RWPE2 (cell line): ENCODE data around the gene XCL1.

Experiments used
- ATAC-seq: fragments of 200-7000 bp; cut with Tn5 transposase; 3 replicates; pipeline ENCODE4 v1.9.1; 2021; ENCODE audit warnings: low read depth
- DNase-seq: peaks from one replicate; pipeline ENCODE4 v3.0.0-alpha.2; 2020; ENCODE audit warnings: low spot score
- H3K27ac ChIP-seq: fragments of 450-650 bp; 2 replicates; pipeline ENCODE4 v1.5.1; 2017; ENCODE audit warnings: mild to moderate bottlenecking; ENCODE audit not compliant: poor library complexity, severe bottlenecking
- H3K27me3 ChIP-seq: fragments of 250-450 bp; sonication (Bioruptor Pico); 2 replicates; pipeline ENCODE4 v1.5.1; 2021; ENCODE audit warnings: mild to moderate bottlenecking, moderate library complexity; ENCODE audit not compliant: insufficient read depth, poor library complexity, severe bottlenecking
- H3K36me3 ChIP-seq: fragments of 250-450 bp; sonication (Bioruptor Pico); 2 replicates; pipeline ENCODE4 v1.5.1; 2020; ENCODE audit warnings: low read depth, mild to moderate bottlenecking, moderate library complexity
- H3K4me1 ChIP-seq: fragments of 250-450 bp; sonication (Bioruptor Pico); 2 replicates; pipeline ENCODE4 v1.5.1; 2021; ENCODE audit warnings: mild to moderate bottlenecking, moderate library complexity; ENCODE audit not compliant: insufficient read depth, poor library complexity, severe bottlenecking
- H3K4me3 ChIP-seq: fragments of 250-450 bp; sonication (Bioruptor Pico); 2 replicates; pipeline ENCODE4 v1.5.1; 2021; ENCODE audit warnings: mild to moderate bottlenecking, moderate library complexity; ENCODE audit not compliant: severe bottlenecking
- H3K9me3 ChIP-seq: fragments of 250-450 bp; sonication (Bioruptor Pico); 2 replicates; pipeline ENCODE4 v1.5.1; 2021; ENCODE audit warnings: mild to moderate bottlenecking, moderate library complexity; ENCODE audit not compliant: severe bottlenecking
- TF ChIP-seq, protein P1 (sequence below): fragments of 450-650 bp; IDR thresholded peaks from one replicate; pipeline ENCODE4 v1.5.1; 2017; ENCODE audit warnings: mild to moderate bottlenecking, moderate library complexity; ENCODE audit not compliant: poor library complexity, severe bottlenecking

XCL1 gene

DNA sequence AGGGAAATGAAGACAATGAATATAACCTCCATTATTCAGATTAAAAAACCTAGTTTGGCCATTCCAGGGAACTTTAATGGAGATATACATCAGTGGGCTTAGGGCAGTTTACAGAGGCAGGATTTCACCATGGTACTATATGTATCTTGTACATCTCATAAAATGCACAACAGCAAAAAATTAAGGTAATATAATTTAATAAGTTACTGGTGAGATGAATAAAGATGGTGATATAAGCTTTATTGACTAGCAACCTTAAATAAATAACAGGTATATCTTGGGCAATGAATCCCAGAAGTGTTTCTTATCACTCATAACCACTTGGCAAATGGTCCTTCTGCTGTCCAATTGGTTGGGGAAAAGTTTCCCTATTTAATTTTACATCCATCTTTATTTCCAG lies 29.0 kb downstream of the XCL1 start:
- Histone ChIP-seq H3K36me3 (no peaks in the 10 kb centered on the region), H3K4me3 (no peak overlapping the region), H3K27ac (no peak overlapping the region), H3K4me1 (peaks cover 2% of the 10 kb centered on the region), H3K9me3 (no peaks in the 10 kb centered on the region), H3K27me3 (no peaks in the 10 kb centered on the region)
- DNase-seq: no peak
- ATAC-seq: no peak
- TF ChIP-seq, protein P1, sequence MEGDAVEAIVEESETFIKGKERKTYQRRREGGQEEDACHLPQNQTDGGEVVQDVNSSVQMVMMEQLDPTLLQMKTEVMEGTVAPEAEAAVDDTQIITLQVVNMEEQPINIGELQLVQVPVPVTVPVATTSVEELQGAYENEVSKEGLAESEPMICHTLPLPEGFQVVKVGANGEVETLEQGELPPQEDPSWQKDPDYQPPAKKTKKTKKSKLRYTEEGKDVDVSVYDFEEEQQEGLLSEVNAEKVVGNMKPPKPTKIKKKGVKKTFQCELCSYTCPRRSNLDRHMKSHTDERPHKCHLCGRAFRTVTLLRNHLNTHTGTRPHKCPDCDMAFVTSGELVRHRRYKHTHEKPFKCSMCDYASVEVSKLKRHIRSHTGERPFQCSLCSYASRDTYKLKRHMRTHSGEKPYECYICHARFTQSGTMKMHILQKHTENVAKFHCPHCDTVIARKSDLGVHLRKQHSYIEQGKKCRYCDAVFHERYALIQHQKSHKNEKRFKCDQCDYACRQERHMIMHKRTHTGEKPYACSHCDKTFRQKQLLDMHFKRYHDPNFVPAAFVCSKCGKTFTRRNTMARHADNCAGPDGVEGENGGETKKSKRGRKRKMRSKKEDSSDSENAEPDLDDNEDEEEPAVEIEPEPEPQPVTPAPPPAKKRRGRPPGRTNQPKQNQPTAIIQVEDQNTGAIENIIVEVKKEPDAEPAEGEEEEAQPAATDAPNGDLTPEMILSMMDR: no peak

DNA sequence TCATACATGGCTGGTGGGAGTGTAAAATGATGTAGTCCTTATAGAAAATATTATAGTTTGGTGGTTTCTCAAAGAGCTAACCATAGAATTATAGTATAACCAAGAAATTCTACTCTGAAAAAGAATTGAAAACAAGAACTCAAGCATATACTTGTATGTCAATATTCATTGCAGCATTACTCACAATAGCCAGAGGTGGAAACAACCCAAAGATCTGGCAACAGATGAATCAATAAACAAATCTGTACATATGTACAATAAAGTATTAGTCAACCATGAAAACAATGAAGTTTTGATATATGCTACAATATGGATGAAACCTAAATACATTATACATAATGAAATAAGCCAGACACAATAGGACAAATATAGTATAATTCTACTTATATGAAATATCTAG lies 29.7 kb downstream of the XCL1 start:
- peaks cover 2% of the 10 kb centered on the region for H3K4me1 ChIP-seq
- DNase-seq: no peak
- TF ChIP-seq, protein P1: no peak
- peak; percentile 42; the same call in 1 of the 3 replicates for ATAC-seq
- H3K9me3 ChIP-seq: no peaks in the 10 kb centered on the region
- H3K27ac ChIP-seq: no peak overlapping the region
- H3K4me3 ChIP-seq: no peak overlapping the region
- H3K36me3 ChIP-seq: no peaks in the 10 kb centered on the region
- H3K27me3 ChIP-seq: no peaks in the 10 kb centered on the region

DNA sequence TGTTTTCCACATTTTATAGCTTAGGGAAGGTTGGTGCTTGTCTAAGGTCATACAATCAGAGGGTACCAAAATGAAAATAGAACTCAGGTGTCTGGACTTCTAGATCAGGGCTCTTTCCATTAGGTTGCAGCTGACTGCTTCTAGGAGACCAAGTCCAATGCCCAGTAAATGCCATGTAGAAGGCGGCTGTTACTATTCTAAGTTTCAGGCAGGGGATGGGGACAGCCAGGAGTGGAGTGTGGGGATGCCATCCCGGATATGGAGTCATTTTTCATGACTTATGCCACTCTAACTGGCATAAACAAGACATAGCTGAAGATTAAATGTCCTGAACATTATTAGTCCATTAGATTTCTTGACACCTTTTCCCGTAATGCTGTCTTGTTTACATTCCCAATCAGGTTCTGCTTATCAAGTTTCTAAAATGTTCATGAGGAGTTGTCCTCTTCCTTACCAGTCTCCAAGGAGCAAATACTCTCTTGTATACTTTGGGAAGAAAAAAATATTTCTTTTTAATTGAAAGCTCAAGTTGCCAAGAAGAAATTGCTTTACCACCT lies 31.5 kb downstream of the XCL1 start:
- Histone ChIP-seq H3K9me3 (no peaks in the 10 kb centered on the region), H3K4me3 (no peak overlapping the region), H3K27me3 (no peaks in the 10 kb centered on the region), H3K27ac (no peak overlapping the region), H3K4me1 (peaks cover 2% of the 10 kb centered on the region), H3K36me3 (no peaks in the 10 kb centered on the region)
- TF ChIP-seq, protein P1: no peak
- no peak for ATAC-seq
- no peak for DNase-seq

DNA sequence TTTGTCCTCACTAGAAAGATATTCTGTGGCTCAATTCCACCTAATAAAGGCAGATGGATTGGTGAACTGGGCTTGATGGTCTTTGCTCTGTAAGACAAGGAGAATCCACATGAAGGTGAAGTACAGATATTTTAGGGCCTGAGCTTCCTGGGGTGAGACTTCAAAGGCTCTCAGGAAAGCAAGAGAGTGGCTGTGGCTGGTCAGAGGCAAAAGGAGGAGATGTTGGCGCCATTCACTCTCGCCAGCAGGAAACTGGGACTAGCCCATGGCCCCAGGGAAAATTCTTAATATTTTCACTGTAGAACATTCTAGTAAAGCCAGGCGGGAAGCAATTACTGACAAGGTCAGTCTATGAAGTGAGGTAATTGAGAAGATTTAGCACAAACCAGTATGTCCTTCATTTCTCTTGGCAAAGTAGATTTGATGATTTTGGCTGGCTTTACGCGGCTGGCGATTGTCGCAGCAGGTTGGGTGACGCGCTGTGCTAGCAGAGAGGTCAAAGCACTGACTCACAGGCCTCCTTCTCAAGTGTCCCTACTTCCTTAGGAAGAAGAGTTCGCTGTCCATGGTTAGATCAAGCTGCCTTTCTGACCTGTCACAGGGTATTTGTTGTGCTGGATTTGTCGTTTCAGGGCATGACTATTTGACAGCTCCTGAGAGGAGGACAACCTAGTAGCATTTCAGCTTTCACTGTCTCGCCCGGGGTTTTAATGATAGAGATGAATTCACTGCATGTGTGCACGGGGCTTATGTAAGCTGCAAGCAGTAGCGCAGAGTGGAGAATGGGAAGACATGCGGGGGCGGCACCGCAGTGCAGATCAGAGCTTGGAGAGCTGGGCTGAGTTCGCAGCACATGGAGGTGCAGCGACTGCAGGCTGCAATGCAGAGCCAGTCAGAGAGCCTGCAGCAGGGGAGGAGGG lies 32.7 kb downstream of the XCL1 start:
- no peaks in the 10 kb centered on the region for H3K27me3 ChIP-seq
- no peak overlapping the region for H3K4me3 ChIP-seq
- DNase-seq (no peak), ATAC-seq (no peak)
- H3K9me3 ChIP-seq: no peaks in the 10 kb centered on the region
- TF ChIP-seq, protein P1: no peak
- H3K36me3 ChIP-seq: no peaks in the 10 kb centered on the region
- H3K4me1 ChIP-seq: peaks cover 2% of the 10 kb centered on the region
- no peak overlapping the region for H3K27ac ChIP-seq
